Esophagus (tissue), 2 donors: ENCODE measurements around the gene DNER. TPM values are rescaled to one million over a fixed set of nuclear protein-coding genes. Genes with fewer than 3 reads are reported as not detected.

ENCODE experiments used
- H3K27ac ChIP-seq, 2 donors: one replicate each; pipeline ENCODE4 v1.5.1; 2013; ENCODE audit warnings: low read depth in 2 of 2, mild to moderate bottlenecking in 2 of 2, inconsistent platforms in 1 of 2, low read length in 1 of 2, moderate library complexity in 1 of 2
- H3K27me3 ChIP-seq, 2 donors: one replicate each; pipeline ENCODE4 v1.6.1; 2013; ENCODE audit warnings: low read length in 2 of 2, control low read depth in 1 of 2, mild to moderate bottlenecking in 1 of 2; ENCODE audit not compliant: insufficient read depth in 2 of 2, control insufficient read depth in 1 of 2
- H3K36me3 ChIP-seq, 2 donors: one replicate each; pipeline ENCODE4 v1.6.1; 2013; ENCODE audit warnings: low read length in 1 of 2; ENCODE audit not compliant: control insufficient read depth in 2 of 2, insufficient read depth in 2 of 2
- H3K4me1 ChIP-seq, 2 donors: one replicate each; pipeline ENCODE4 v1.6.1; 2013; ENCODE audit warnings: low read length in 1 of 2; ENCODE audit not compliant: control insufficient read depth in 2 of 2, insufficient read depth in 2 of 2
- H3K4me3 ChIP-seq, 2 donors: one replicate each; pipeline ENCODE4 v1.5.1; 2013; ENCODE audit warnings: low read length in 2 of 2, mild to moderate bottlenecking in 2 of 2, low read depth in 1 of 2, moderate library complexity in 1 of 2
- H3K9me3 ChIP-seq, 2 donors: one replicate each; pipeline ENCODE4 v1.6.1; 2013; ENCODE audit warnings: mild to moderate bottlenecking in 2 of 2, low read depth in 1 of 2, low read length in 1 of 2, moderate library complexity in 1 of 2; ENCODE audit not compliant: control insufficient read depth in 2 of 2, insufficient read depth in 1 of 2
- WGBS, 2 donors: extraction: QIAGEN DNeasy Blood & Tissue Kit; methylation state at CpG; one replicate each; pipeline ENCODE4 v1.1.7; 2013; 5-methylcytosine and 5-hydroxymethylcytosine counted together
- polyA plus RNA-seq, 2 donors: library from polyadenylated mRNA; stranded (reverse); fragments of 200-250 nt; gene quantifications; one replicate each; pipeline ENCODE4 v1.2.3, GENCODE V29; 2013
- donor health status: healthy with polysubstance abuse.
- donor health status: Bipolar disorder and iron deficiency.

Gene DNER
- polyA plus RNA-seq, 2 donors, result 0.24 to 0.29 TPM

DNA sequence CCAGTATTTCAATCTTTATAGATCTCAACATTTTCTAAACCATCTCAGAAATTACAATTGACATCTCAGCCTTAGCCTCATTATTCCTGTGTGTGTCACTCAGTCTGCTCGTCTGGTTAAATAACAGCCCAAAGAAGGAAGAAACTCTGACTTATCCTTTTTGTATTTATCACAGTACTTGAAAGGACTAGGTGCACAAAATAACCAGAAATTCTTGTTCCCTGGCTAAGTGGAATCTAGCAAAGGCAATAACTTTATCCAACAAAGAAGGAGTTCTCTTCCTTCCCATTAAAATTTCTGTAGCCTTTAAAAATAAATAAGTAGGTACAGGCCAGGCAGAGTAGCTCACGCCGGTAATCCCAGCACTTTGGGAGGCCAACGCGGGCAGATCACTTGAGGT is 303.4 kb downstream of the DNER start:
- H3K4me1 ChIP-seq, result peaks cover 0 to 7% of the 10 kb centered on the region in 2 donors
- H3K27ac ChIP-seq, result peak overlapping the region in 1 of 2 donors; percentile 7
- no peaks in the 10 kb centered on the region for H3K36me3 ChIP-seq
- H3K9me3 ChIP-seq, result no peaks in the 10 kb centered on the region
- H3K4me3 ChIP-seq, result no peak overlapping the region
- 73 to 76% methylated on average over 5 of the region's 5 CpGs for WGBS, 2 donors
- no peaks in the 10 kb centered on the region for H3K27me3 ChIP-seq

GRCh38 chr2:229410264-229410663 is 304.1 kb downstream of the DNER start:
- Histone ChIP-seq H3K27ac (peak overlapping the region; percentile 48 to 52), H3K9me3 (no peaks in the 10 kb centered on the region), H3K4me1 (peaks cover 0 to 7% of the 10 kb centered on the region in 2 donors), H3K4me3 (no peak overlapping the region), H3K36me3 (no peaks in the 10 kb centered on the region), H3K27me3 (no peaks in the 10 kb centered on the region)
- 77 to 80% methylated on average over 6 of the region's 6 CpGs for WGBS, 2 donors

- no peaks in the 10 kb centered on the region for H3K36me3 ChIP-seq
- H3K9me3 ChIP-seq, result no peaks in the 10 kb centered on the region
- WGBS, 2 donors, result 45 to 54% methylated on average over 4 of the region's 4 CpGs
- no peaks in the 10 kb centered on the region for H3K27me3 ChIP-seq
- H3K27ac ChIP-seq, result peak overlapping the region; percentile 52 to 78
- no peak overlapping the region for H3K4me3 ChIP-seq
- peaks cover 0 to 7% of the 10 kb centered on the region in 2 donors for H3K4me1 ChIP-seq
These were observed 304.6 kb downstream of the DNER start for GRCh38 chr2:229409751-229410181.

DNA sequence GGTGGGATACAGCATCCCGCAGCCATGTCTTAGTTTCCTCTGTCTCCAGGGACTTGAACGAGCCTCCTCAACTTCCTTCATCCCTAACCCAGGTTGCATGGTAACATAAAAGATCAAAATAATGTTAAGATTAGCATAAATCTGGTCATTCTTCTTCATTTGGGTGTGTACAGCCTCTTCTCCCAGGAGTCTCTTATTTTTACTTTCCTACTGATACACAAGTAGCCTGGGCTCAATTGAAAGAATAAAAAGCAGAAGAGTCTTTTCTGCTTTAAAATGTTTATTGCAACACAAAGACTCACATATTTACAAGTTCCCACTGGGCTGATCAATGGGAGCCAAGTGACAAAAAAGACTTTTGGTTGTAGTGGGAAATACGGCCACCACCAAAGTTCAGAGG is 305.4 kb downstream of the DNER start:
- H3K4me1 ChIP-seq, result peaks cover 0 to 7% of the 10 kb centered on the region in 2 donors
- peak overlapping the region; percentile 85 to 94 for H3K27ac ChIP-seq
- H3K9me3 ChIP-seq, result no peaks in the 10 kb centered on the region
- 56 to 59% methylated on average over 3 of the region's 3 CpGs for WGBS, 2 donors
- no peaks in the 10 kb centered on the region for H3K36me3 ChIP-seq
- no peaks in the 10 kb centered on the region for H3K27me3 ChIP-seq
- H3K4me3 ChIP-seq, result no peak overlapping the region

- Histone ChIP-seq H3K27ac (peak overlapping the region in 1 of 2 donors; percentile 65), H3K36me3 (no peaks in the 10 kb centered on the region), H3K9me3 (no peaks in the 10 kb centered on the region), H3K4me1 (peaks cover 0 to 7% of the 10 kb centered on the region in 2 donors), H3K4me3 (no peak overlapping the region), H3K27me3 (no peaks in the 10 kb centered on the region)
- 7 to 12% methylated on average over 1 of the region's 1 CpG for WGBS, 2 donors
These were observed 306.0 kb downstream of the DNER start for GRCh38 chr2:229408356-229408755.

- Histone ChIP-seq H3K27me3 (no peaks in the 10 kb centered on the region), H3K4me1 (peaks cover 0 to 7% of the 10 kb centered on the region in 2 donors), H3K9me3 (no peaks in the 10 kb centered on the region), H3K36me3 (no peaks in the 10 kb centered on the region), H3K4me3 (no peak overlapping the region), H3K27ac (peak overlapping the region; percentile 44 to 78)
- 29 to 46% methylated on average over 13 of the region's 13 CpGs for WGBS, 2 donors
These were observed 307.2 kb downstream of the DNER start for GRCh38 chr2:229407170-229407569.

GRCh38 chr2:229405796-229406195 is 308.6 kb downstream of the DNER start:
- Histone ChIP-seq H3K27ac (no peak overlapping the region), H3K4me3 (no peak overlapping the region), H3K36me3 (no peaks in the 10 kb centered on the region), H3K4me1 (peaks cover 0 to 7% of the 10 kb centered on the region in 2 donors), H3K9me3 (no peaks in the 10 kb centered on the region), H3K27me3 (no peaks in the 10 kb centered on the region)
- 71 to 75% methylated on average over 5 of the region's 5 CpGs for WGBS, 2 donors

GRCh38 chr2:229403296-229403695 is 311.1 kb downstream of the DNER start:
- no peaks in the 10 kb centered on the region for H3K9me3 ChIP-seq
- 75 to 84% methylated on average over 3 of the region's 3 CpGs for WGBS, 2 donors
- H3K4me3 ChIP-seq, result no peak overlapping the region
- H3K27me3 ChIP-seq, result no peaks in the 10 kb centered on the region
- no peaks in the 10 kb centered on the region for H3K36me3 ChIP-seq
- H3K4me1 ChIP-seq, result no peaks in the 10 kb centered on the region
- H3K27ac ChIP-seq, result no peak overlapping the region

- Histone ChIP-seq H3K27me3 (no peaks in the 10 kb centered on the region), H3K9me3 (no peaks in the 10 kb centered on the region), H3K36me3 (no peaks in the 10 kb centered on the region), H3K4me1 (no peaks in the 10 kb centered on the region), H3K4me3 (no peak overlapping the region), H3K27ac (no peak overlapping the region)
- 73 to 75% methylated on average over 4 of the region's 4 CpGs for WGBS, 2 donors
These were observed 313.0 kb downstream of the DNER start for GRCh38 chr2:229401171-229401865.

DNA sequence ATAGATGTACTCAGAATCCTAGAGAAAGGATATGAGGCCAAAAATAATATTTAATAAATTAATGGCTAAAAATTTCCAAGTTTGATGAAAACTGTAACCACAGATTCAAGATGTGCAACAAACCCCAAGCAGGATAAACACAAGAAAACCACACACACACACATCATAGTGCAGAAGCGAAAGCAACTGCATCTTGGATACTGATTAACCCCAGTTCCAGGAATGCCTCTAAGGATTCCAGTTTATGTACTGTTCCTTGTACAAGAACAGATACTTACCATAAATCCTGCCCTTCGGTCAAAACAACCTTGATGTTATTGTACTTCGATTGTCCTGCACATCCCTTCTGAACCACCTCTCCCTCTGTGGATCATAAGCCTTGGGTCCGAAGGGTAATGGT is 320.4 kb downstream of the DNER start:
- Histone ChIP-seq H3K36me3 (no peaks in the 10 kb centered on the region), H3K4me3 (no peak overlapping the region), H3K4me1 (no peaks in the 10 kb centered on the region), H3K9me3 (no peaks in the 10 kb centered on the region), H3K27me3 (no peaks in the 10 kb centered on the region), H3K27ac (no peak overlapping the region)
- 92% methylated on average over 4 of the region's 4 CpGs for WGBS, 2 donors
